HFFc6 (cell line): Measurements from ENCODE around the gene ACOX1. TPM values are rescaled to one million over a fixed set of nuclear protein-coding genes. Genes with fewer than 3 reads are reported as not detected.

Experiments
- DNase-seq: peaks from one replicate; pipeline ENCODE4 v3.0.0-alpha.2; 2018
- H3K27ac Mint-ChIP-seq: 2 replicates; pipeline ENCODE4 v1.8.0; 2020; ENCODE audit warnings: mild to moderate bottlenecking, mixed read lengths
- H3K27me3 Mint-ChIP-seq: 2 replicates; pipeline ENCODE4 v1.8.0; 2021; ENCODE audit warnings: mild to moderate bottlenecking, moderate library complexity, mixed read lengths; ENCODE audit not compliant: insufficient read depth
- H3K36me3 Mint-ChIP-seq: 2 replicates; pipeline ENCODE4 v1.8.0; 2021; ENCODE audit warnings: low read depth, mixed read lengths
- H3K4me1 Mint-ChIP-seq: 2 replicates; pipeline ENCODE4 v1.8.0; 2020; ENCODE audit warnings: low read depth, mixed read lengths
- H3K4me3 Mint-ChIP-seq: 2 replicates; pipeline ENCODE4 v1.8.0; 2020; ENCODE audit warnings: mild to moderate bottlenecking, moderate library complexity, mixed read lengths
- H3K9me3 Mint-ChIP-seq: 2 replicates; pipeline ENCODE4 v1.8.0; 2020; ENCODE audit warnings: mild to moderate bottlenecking, mixed read lengths
- CTCF ChIP-seq: fragments of 200-600 bp; sonication (generic); IDR thresholded peaks from 2 replicates; pipeline ENCODE4 v1.5.0; 2021; ENCODE audit warnings: antibody characterized with exemption, mild to moderate bottlenecking
- total RNA-seq, 6 experiments: library from RNA; stranded (reverse); fragmentation: NEBNext Ultra II Directional; extraction: Animal tissue kit (Norgen Biotek cat#: 25700); gene quantifications; 2 replicates in 1 of 6; 3 replicates in 5 of 6; pipeline ENCODE4 v1.2.3, GENCODE V29; 2021

The ACOX1 gene
- total RNA-seq, 6 experiments from 2014 or later = 40.4 to 47.2 (median 44.5) TPM

- Mint-ChIP-seq H3K4me1 (peaks cover 8% of the 10 kb centered on the region), H3K27ac (no peak overlapping the region), H3K4me3 (no peak overlapping the region), H3K27me3 (peaks cover 10% of the 10 kb centered on the region), H3K36me3 (peaks cover 10% of the 10 kb centered on the region), H3K9me3 (no peaks in the 10 kb centered on the region; the same call in 1 of the 2 replicates)
- TF ChIP-seq CTCF = no peak
- no peak for DNase-seq
These were observed 28.8 kb upstream of the ACOX1 start for GRCh38 chr17:76007850-76008165.

GRCh38 chr17:76007131-76007849 is 28.3 kb upstream of the ACOX1 start:
- H3K9me3 Mint-ChIP-seq = no peaks in the 10 kb centered on the region; the same call in 1 of the 2 replicates
- no peak overlapping the region for H3K27ac Mint-ChIP-seq
- no peak overlapping the region for H3K4me3 Mint-ChIP-seq
- H3K27me3 Mint-ChIP-seq = peaks cover 10% of the 10 kb centered on the region
- no peak for TF ChIP-seq CTCF
- H3K4me1 Mint-ChIP-seq = peaks cover 8% of the 10 kb centered on the region
- peaks cover 10% of the 10 kb centered on the region for H3K36me3 Mint-ChIP-seq
- DNase-seq = no peak

- Mint-ChIP-seq H3K27me3 (peaks cover 9% of the 10 kb centered on the region), H3K4me1 (peaks cover 8% of the 10 kb centered on the region), H3K27ac (no peak overlapping the region), H3K9me3 (no peaks in the 10 kb centered on the region; the same call in 1 of the 2 replicates), H3K36me3 (peaks cover 10% of the 10 kb centered on the region), H3K4me3 (no peak overlapping the region)
- peak; percentile 47 for DNase-seq
- TF ChIP-seq CTCF = peak; percentile 97
These were observed 26.5 kb upstream of the ACOX1 start for GRCh38 chr17:76005263-76006149.

- Mint-ChIP-seq H3K27ac (no peak overlapping the region), H3K36me3 (peaks cover 9% of the 10 kb centered on the region), H3K4me3 (no peak overlapping the region), H3K4me1 (peaks cover 8% of the 10 kb centered on the region), H3K9me3 (no peaks in the 10 kb centered on the region; the same call in 1 of the 2 replicates), H3K27me3 (peaks cover 9% of the 10 kb centered on the region)
- no peak for DNase-seq
- no peak for TF ChIP-seq CTCF
These were observed 25.8 kb upstream of the ACOX1 start for GRCh38 chr17:76004750-76005262.

- Mint-ChIP-seq H3K9me3 (no peaks in the 10 kb centered on the region), H3K4me3 (no peak overlapping the region), H3K27ac (no peak overlapping the region), H3K36me3 (peaks cover 4% of the 10 kb centered on the region; the same call in 1 of the 2 replicates), H3K27me3 (peaks cover 6% of the 10 kb centered on the region), H3K4me1 (peaks cover 8% of the 10 kb centered on the region)
- no peak for TF ChIP-seq CTCF
- DNase-seq = no peak
These were observed 24.9 kb upstream of the ACOX1 start for GRCh38 chr17:76003915-76004314.
